ENCODE results near the gene TMEM161A.

GRCh38 chr19:19159534-19159933 is 21.3 kb upstream of the TMEM161A start:
- TF ChIP-seq CTCF (IDR thresholded peaks at IDR 0.05; ENCODE audit: borderline replicate concordance, extremely low read depth, low read length, poor library complexity, severe bottlenecking), result no peak
- TF ChIP-seq EZH2 (IDR thresholded peaks at IDR 0.05; ENCODE audit: borderline replicate concordance, low read depth, low read length, severe bottlenecking), result no peak
